ENCODE results near the gene SPATS2. TPM values are rescaled to one million over a fixed set of nuclear protein-coding genes. Genes with fewer than 3 reads are reported as not detected.

SPATS2 gene
- total RNA-seq, 1 experiment from 2014 or later = 43.1 TPM

DNA sequence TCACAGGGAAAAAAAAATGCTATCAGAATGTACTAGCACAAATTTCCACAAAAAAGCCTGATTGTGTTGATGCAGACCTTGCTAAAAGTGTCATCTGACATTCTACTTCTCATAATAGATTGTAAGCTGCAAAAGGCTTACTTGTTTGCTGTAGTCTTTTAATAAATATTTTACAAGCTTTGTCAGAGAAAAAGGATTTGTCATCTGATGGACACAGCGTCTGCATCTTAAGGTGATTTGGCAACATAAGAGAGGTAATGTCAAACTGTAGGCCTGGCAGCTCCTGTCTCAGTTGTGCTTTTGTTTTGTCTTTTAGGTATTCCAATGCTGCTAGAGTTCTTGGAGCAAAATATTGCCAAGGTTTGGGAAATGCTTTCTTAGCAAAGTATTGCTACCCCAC is 145.3 kb downstream of the SPATS2 start:
- ChIA-PET CTCF (interaction anchor here (1.4 to 6.3 kb wide), 4 partner anchors 146 to 181 kb away, joined by 4 to 178 read pairs (median 18); partner anchors contain the start of genes DNAJC22 and SPATS2), POLR2A (no interaction called here)
- no peak overlapping the region for H3K4me3 Mint-ChIP-seq (ENCODE audit: unreplicated experiment)
- H3K27me3 Mint-ChIP-seq (ENCODE audit: insufficient read depth, unreplicated experiment) = no peaks in the 10 kb centered on the region
- Histone ChIP-seq H3K9me3 (no peaks in the 10 kb centered on the region), H3K36me3 (ENCODE audit: control insufficient read depth, insufficient read depth, low read length) (peaks cover 2% of the 10 kb centered on the region; the same call in 1 of the 2 replicates), H3K4me3 (ENCODE audit: low read depth, low read length) (no peak overlapping the region), H3K27me3 (replicated peaks; ENCODE audit: control insufficient read depth, insufficient read depth, low read length) (no peaks in the 10 kb centered on the region), H3K4me1 (no peaks in the 10 kb centered on the region)
- no peak for TF ChIP-seq CTCF (IDR thresholded peaks at IDR 0.05; ENCODE audit: insufficient read depth in 1 of 2, low read depth in 1 of 2, low read length in 1 of 2, severe bottlenecking in 1 of 2, unreplicated experiment in 1 of 2)
- H3K9me3 Mint-ChIP-seq (ENCODE audit: unreplicated experiment) = no peaks in the 10 kb centered on the region
- no peak overlapping the region for H3K27ac Mint-ChIP-seq (ENCODE audit: unreplicated experiment)
- intact Hi-C loops (cut with micrococcal nuclease; ENCODE audit: unreplicated experiment) = no loop called here
- peaks cover 14% of the 10 kb centered on the region for H3K36me3 Mint-ChIP-seq (ENCODE audit: insufficient read depth, unreplicated experiment)
- DNase-seq = no peak
- no TSS peak for BruUV-seq (replicated peaks)
- no peaks in the 10 kb centered on the region for H3K4me1 Mint-ChIP-seq (ENCODE audit: low read depth, unreplicated experiment)

DNA sequence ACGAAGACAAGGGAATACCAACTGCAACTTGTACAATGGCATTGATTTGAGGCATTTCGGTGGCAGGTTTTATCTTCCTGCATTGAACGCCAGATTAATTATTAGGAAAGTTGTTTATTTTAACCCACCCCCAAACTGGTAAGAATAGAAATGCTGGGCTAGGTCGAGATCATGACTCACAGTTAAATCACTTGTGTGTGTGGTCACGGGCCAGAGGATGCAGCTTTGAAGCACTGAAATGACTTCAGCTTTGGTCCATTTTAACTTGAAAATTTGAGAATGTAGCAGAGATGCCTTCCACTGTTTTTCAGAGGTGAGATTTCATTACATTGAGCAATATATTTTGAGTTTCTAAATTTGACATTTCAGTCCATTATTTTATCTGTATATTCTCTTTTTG is 148.0 kb downstream of the SPATS2 start:
- Mint-ChIP-seq H3K27ac (ENCODE audit: unreplicated experiment) (no peak overlapping the region), H3K36me3 (ENCODE audit: insufficient read depth, unreplicated experiment) (peaks cover 16% of the 10 kb centered on the region), H3K4me3 (ENCODE audit: unreplicated experiment) (no peak overlapping the region), H3K4me1 (ENCODE audit: low read depth, unreplicated experiment) (no peaks in the 10 kb centered on the region), H3K27me3 (ENCODE audit: insufficient read depth, unreplicated experiment) (no peaks in the 10 kb centered on the region), H3K9me3 (ENCODE audit: unreplicated experiment) (no peaks in the 10 kb centered on the region)
- no peak for TF ChIP-seq CTCF (IDR thresholded peaks at IDR 0.05; ENCODE audit: insufficient read depth in 1 of 2, low read depth in 1 of 2, low read length in 1 of 2, severe bottlenecking in 1 of 2, unreplicated experiment in 1 of 2)
- Histone ChIP-seq H3K27me3 (replicated peaks; ENCODE audit: control insufficient read depth, insufficient read depth, low read length) (no peaks in the 10 kb centered on the region), H3K36me3 (ENCODE audit: control insufficient read depth, insufficient read depth, low read length) (0 out of 2 replicates have a peak, but pooled peaks cover 2% of the 10 kb centered on the region), H3K9me3 (no peaks in the 10 kb centered on the region), H3K4me3 (ENCODE audit: low read depth, low read length) (no peak overlapping the region), H3K4me1 (no peaks in the 10 kb centered on the region)
- POLR2A ChIA-PET = no interaction called here
- no peak for DNase-seq
- CTCF ChIA-PET = interaction anchor here (1.5 to 6.3 kb wide), 2 partner anchors 108 to 157 kb away, joined by 4 to 178 read pairs; partner anchors contain the start of gene PRPF40B
- intact Hi-C loops (cut with micrococcal nuclease; ENCODE audit: unreplicated experiment) = no loop called here
- no TSS peak for BruUV-seq (replicated peaks)

DNA sequence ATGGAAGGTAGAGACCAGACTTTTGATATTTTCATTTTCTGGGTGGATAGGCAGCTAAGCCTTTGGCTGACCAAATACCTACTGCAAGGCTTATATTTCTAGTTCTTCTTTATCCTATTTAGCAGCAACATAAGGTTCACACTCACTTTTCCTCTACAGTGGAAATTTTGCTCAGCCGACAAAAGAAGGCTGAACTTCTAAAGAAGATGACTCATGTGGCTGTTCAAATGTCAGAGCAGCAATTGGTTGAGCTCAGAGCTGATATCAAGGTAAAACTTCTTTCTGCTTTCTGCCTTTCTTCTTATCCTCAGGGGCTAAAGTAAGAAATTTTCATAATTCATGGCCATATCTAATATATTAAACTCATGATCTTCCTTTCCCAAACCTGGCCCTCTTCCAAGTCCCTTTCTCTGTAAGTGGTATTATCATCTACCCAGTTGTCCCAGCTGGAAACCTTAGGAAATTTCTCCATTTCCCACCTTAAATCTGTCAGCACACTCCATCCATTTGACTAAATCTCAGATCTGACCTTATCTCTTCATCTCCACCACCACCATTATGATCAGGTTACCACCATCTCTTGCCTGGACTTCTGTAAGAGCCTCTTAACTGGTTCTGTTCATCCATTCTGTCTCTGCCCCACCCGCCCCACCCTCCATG is 151.8 kb downstream of the SPATS2 start:
- H3K4me1 ChIP-seq = no peaks in the 10 kb centered on the region
- intact Hi-C loops (cut with micrococcal nuclease; ENCODE audit: unreplicated experiment) = no loop called here
- Mint-ChIP-seq H3K36me3 (ENCODE audit: insufficient read depth, unreplicated experiment) (peaks cover 35% of the 10 kb centered on the region), H3K9me3 (ENCODE audit: unreplicated experiment) (no peaks in the 10 kb centered on the region), H3K4me1 (ENCODE audit: low read depth, unreplicated experiment) (no peaks in the 10 kb centered on the region), H3K27me3 (ENCODE audit: insufficient read depth, unreplicated experiment) (no peaks in the 10 kb centered on the region), H3K4me3 (ENCODE audit: unreplicated experiment) (no peak overlapping the region), H3K27ac (ENCODE audit: unreplicated experiment) (no peak overlapping the region)
- ChIA-PET CTCF (interaction anchor here (0.9 to 1.0 kb wide), 2 partner anchors 34 to 161 kb away, joined by 3 to 8 read pairs; no protein-coding TSS in a partner anchor), POLR2A (no interaction called here)
- no peaks in the 10 kb centered on the region for H3K27me3 ChIP-seq (replicated peaks; ENCODE audit: control insufficient read depth, insufficient read depth, low read length)
- 0 out of 2 replicates have a peak, but pooled peaks cover 5% of the 10 kb centered on the region for H3K36me3 ChIP-seq (ENCODE audit: control insufficient read depth, insufficient read depth, low read length)
- no peak for DNase-seq
- BruUV-seq (replicated peaks) = no TSS peak
- TF ChIP-seq CTCF (IDR thresholded peaks at IDR 0.05; ENCODE audit: insufficient read depth in 1 of 2, low read depth in 1 of 2, low read length in 1 of 2, severe bottlenecking in 1 of 2, unreplicated experiment in 1 of 2) = no peak
- no peak overlapping the region for H3K4me3 ChIP-seq (ENCODE audit: low read depth, low read length)
- H3K9me3 ChIP-seq = no peaks in the 10 kb centered on the region
